BLaER1 (cell line): ENCODE measurements around the gene RASSF5.

Experiments
- H3K27ac ChIP-seq: shearing (Covaris generic); formaldehyde crosslinking; 2 replicates; pipeline ENCODE4 v1.8.1; 2022
- H3K27me3 ChIP-seq: shearing (Covaris generic); formaldehyde crosslinking; 2 replicates; pipeline ENCODE4 v1.8.1; 2022
- H3K36me3 ChIP-seq: shearing (Covaris generic); formaldehyde crosslinking; 2 replicates; pipeline ENCODE4 v1.8.1; 2022
- H3K4me1 ChIP-seq: shearing (Covaris generic); formaldehyde crosslinking; 2 replicates; pipeline ENCODE4 v1.8.1; 2022
- H3K4me2 ChIP-seq: shearing (Covaris generic); formaldehyde crosslinking; 2 replicates; pipeline ENCODE4 v1.8.1; 2022
- H3K4me3 ChIP-seq: shearing (Covaris generic); formaldehyde crosslinking; 2 replicates; pipeline ENCODE4 v1.8.1; 2022
- H3K9ac ChIP-seq: shearing (Covaris generic); formaldehyde crosslinking; 2 replicates; pipeline ENCODE4 v1.8.1; 2022
- H3K9me3 ChIP-seq: shearing (Covaris generic); formaldehyde crosslinking; 2 replicates; pipeline ENCODE4 v1.8.1; 2022
- H4K20me1 ChIP-seq: shearing (Covaris generic); formaldehyde crosslinking; 2 replicates; pipeline ENCODE4 v1.8.1; 2022
- Cebpa-rat ChIP-seq: shearing (Covaris generic); IDR thresholded peaks from 2 replicates; pipeline ENCODE4 v1.8.1; 2022

Gene RASSF5

GRCh38 chr1:206521127-206521526 is 13.8 kb downstream of the RASSF5 start:
- no peak overlapping the region for H3K27ac ChIP-seq
- H4K20me1 ChIP-seq, result peaks cover 45% of the 10 kb centered on the region; the same call in 1 of the 2 replicates
- peaks cover 38% of the 10 kb centered on the region for H3K4me1 ChIP-seq
- no peak overlapping the region for H3K4me2 ChIP-seq
- peaks cover 36% of the 10 kb centered on the region for H3K36me3 ChIP-seq
- no peaks in the 10 kb centered on the region for H3K9me3 ChIP-seq
- H3K9ac ChIP-seq, result no peak overlapping the region
- TF ChIP-seq Cebpa-rat, result no peak
- no peak overlapping the region for H3K4me3 ChIP-seq
- no peaks in the 10 kb centered on the region for H3K27me3 ChIP-seq

GRCh38 chr1:206521694-206522402 is 14.5 kb downstream of the RASSF5 start:
- Histone ChIP-seq H3K27me3 (no peaks in the 10 kb centered on the region), H3K4me1 (peaks cover 36% of the 10 kb centered on the region), H3K9ac (no peak overlapping the region), H3K27ac (no peak overlapping the region), H3K9me3 (no peaks in the 10 kb centered on the region), H3K4me2 (no peak overlapping the region), H4K20me1 (peaks cover 38% of the 10 kb centered on the region; the same call in 1 of the 2 replicates), H3K4me3 (no peak overlapping the region), H3K36me3 (peaks cover 44% of the 10 kb centered on the region)
- TF ChIP-seq Cebpa-rat, result no peak

GRCh38 chr1:206524739-206525364 is 17.5 kb downstream of the RASSF5 start:
- H3K4me3 ChIP-seq, result no peak overlapping the region
- peaks cover 7% of the 10 kb centered on the region; the same call in 1 of the 2 replicates for H3K9me3 ChIP-seq
- peaks cover 23% of the 10 kb centered on the region; the same call in 1 of the 2 replicates for H3K4me1 ChIP-seq
- H3K4me2 ChIP-seq, result no peak overlapping the region
- H3K27ac ChIP-seq, result no peak overlapping the region
- no peak for TF ChIP-seq Cebpa-rat
- H3K27me3 ChIP-seq, result no peaks in the 10 kb centered on the region
- H3K9ac ChIP-seq, result no peak overlapping the region
- H3K36me3 ChIP-seq, result peaks cover 54% of the 10 kb centered on the region
- H4K20me1 ChIP-seq, result peaks cover 21% of the 10 kb centered on the region; the same call in 1 of the 2 replicates

GRCh38 chr1:206526064-206526911 is 19.0 kb downstream of the RASSF5 start:
- Histone ChIP-seq H3K9ac (no peak overlapping the region), H3K9me3 (peaks cover 10% of the 10 kb centered on the region; the same call in 1 of the 2 replicates), H3K36me3 (peaks cover 56% of the 10 kb centered on the region), H3K27ac (no peak overlapping the region), H3K4me2 (no peak overlapping the region), H3K4me1 (peaks cover 19% of the 10 kb centered on the region; the same call in 1 of the 2 replicates), H3K4me3 (no peak overlapping the region), H3K27me3 (no peaks in the 10 kb centered on the region), H4K20me1 (peaks cover 10% of the 10 kb centered on the region; the same call in 1 of the 2 replicates)
- TF ChIP-seq Cebpa-rat, result no peak

- H3K27me3 ChIP-seq, result no peaks in the 10 kb centered on the region
- H3K4me2 ChIP-seq, result no peak overlapping the region
- H3K4me1 ChIP-seq, result peaks cover 39% of the 10 kb centered on the region
- H3K9me3 ChIP-seq, result peaks cover 10% of the 10 kb centered on the region; the same call in 1 of the 2 replicates
- H3K4me3 ChIP-seq, result no peak overlapping the region
- no peak overlapping the region for H3K27ac ChIP-seq
- peaks cover 48% of the 10 kb centered on the region for H3K36me3 ChIP-seq
- no peak overlapping the region for H3K9ac ChIP-seq
- no peak for TF ChIP-seq Cebpa-rat
- H4K20me1 ChIP-seq, result peaks cover 14% of the 10 kb centered on the region; the same call in 1 of the 2 replicates
Measured at GRCh38 chr1:206529425-206529824, 22.1 kb downstream of the RASSF5 start.

- H3K4me2 ChIP-seq, result 0 out of 2 replicates have a peak overlapping the region, but pooled peaks have one; percentile 78
- H3K4me1 ChIP-seq, result peaks cover 56% of the 10 kb centered on the region
- H3K9me3 ChIP-seq, result peaks cover 10% of the 10 kb centered on the region; the same call in 1 of the 2 replicates
- H3K4me3 ChIP-seq, result no peak overlapping the region
- H3K27ac ChIP-seq, result 0 out of 2 replicates have a peak overlapping the region, but pooled peaks have one; percentile 24
- TF ChIP-seq Cebpa-rat, result no peak
- peaks cover 26% of the 10 kb centered on the region for H3K36me3 ChIP-seq
- peaks cover 22% of the 10 kb centered on the region; the same call in 1 of the 2 replicates for H4K20me1 ChIP-seq
- H3K27me3 ChIP-seq, result no peaks in the 10 kb centered on the region
- H3K9ac ChIP-seq, result no peak overlapping the region
Measured at GRCh38 chr1:206532368-206532767, 25.0 kb downstream of the RASSF5 start.

- peaks cover 78% of the 10 kb centered on the region for H3K4me1 ChIP-seq
- peaks cover 20% of the 10 kb centered on the region; the same call in 1 of the 2 replicates for H4K20me1 ChIP-seq
- no peak overlapping the region for H3K4me3 ChIP-seq
- H3K9me3 ChIP-seq, result 0 out of 2 replicates have a peak, but pooled peaks cover 3% of the 10 kb centered on the region
- H3K27me3 ChIP-seq, result no peaks in the 10 kb centered on the region
- no peak for TF ChIP-seq Cebpa-rat
- peak overlapping the region; percentile 78 for H3K4me2 ChIP-seq
- peaks cover 10% of the 10 kb centered on the region for H3K36me3 ChIP-seq
- peak overlapping the region; percentile 48 for H3K27ac ChIP-seq
- peak overlapping the region; percentile 45 for H3K9ac ChIP-seq
Measured at GRCh38 chr1:206534552-206534951, 27.2 kb downstream of the RASSF5 start.

- Histone ChIP-seq H3K27ac (no peak overlapping the region), H4K20me1 (peaks cover 20% of the 10 kb centered on the region; the same call in 1 of the 2 replicates), H3K9me3 (no peaks in the 10 kb centered on the region), H3K9ac (no peak overlapping the region), H3K4me3 (no peak overlapping the region), H3K4me2 (peak overlapping the region; percentile 78), H3K4me1 (peaks cover 90% of the 10 kb centered on the region), H3K36me3 (peaks cover 5% of the 10 kb centered on the region), H3K27me3 (no peaks in the 10 kb centered on the region)
- TF ChIP-seq Cebpa-rat, result no peak
Measured at GRCh38 chr1:206535853-206536188, 28.5 kb downstream of the RASSF5 start.

- Histone ChIP-seq H3K36me3 (no peaks in the 10 kb centered on the region), H4K20me1 (peaks cover 20% of the 10 kb centered on the region; the same call in 1 of the 2 replicates), H3K4me1 (peaks cover 100% of the 10 kb centered on the region), H3K9me3 (no peaks in the 10 kb centered on the region), H3K27me3 (no peaks in the 10 kb centered on the region), H3K27ac (no peak overlapping the region), H3K4me3 (no peak overlapping the region), H3K4me2 (peak overlapping the region; percentile 89), H3K9ac (no peak overlapping the region; the same call in 1 of the 2 replicates)
- no peak for TF ChIP-seq Cebpa-rat
Measured at GRCh38 chr1:206537141-206537540, 29.8 kb downstream of the RASSF5 start.
